Measurements from ENCODE around the gene SULT4A1.

Gene SULT4A1

GRCh38 chr22:43854786-43855271, 7.5 kb downstream of the SULT4A1 start:
- no peak for DNase-seq (ENCODE audit: low read depth)
- H3K4me3 ChIP-seq (ENCODE audit: low read length), result no peak overlapping the region
- TF ChIP-seq CTCF (conservative IDR thresholded peaks at IDR 0.05; ENCODE audit: low read length), result no peak

DNA sequence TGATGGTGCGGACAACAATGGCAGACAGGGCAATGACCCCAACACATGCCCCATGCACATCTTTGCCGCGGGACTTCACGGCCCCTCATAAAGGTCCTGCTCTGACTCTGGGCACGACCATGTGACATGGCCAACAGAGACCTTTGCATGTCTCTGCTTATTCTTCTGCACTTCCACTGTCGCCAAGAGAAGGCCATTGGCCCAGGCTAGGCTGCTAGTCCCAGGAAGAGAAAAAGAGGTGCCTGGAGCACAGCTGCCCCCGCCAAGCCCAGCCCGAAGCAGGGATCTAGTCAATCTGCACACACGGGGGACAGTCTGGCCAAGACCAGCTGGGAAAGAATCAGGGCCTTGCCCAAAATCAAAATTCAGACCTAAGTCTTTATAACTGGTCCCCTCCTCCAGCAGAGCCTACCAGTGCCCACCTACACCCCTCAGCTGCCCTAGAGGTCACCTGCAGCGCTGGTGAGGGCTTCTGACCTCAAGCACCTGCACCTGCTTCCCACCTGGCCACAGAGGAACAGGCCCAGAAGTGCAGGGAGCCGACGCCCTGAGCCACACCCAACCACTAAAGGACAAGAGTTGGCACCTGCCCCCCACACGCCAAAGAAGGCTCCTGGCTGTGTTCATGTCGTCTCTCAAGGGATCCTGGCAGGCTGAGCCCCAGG, 8.1 kb downstream of the SULT4A1 start:
- TF ChIP-seq CTCF (conservative IDR thresholded peaks at IDR 0.05; ENCODE audit: low read length), result no peak
- DNase-seq (ENCODE audit: low read depth), result no peak
- no peak overlapping the region for H3K4me3 ChIP-seq (ENCODE audit: low read length)

- no peak overlapping the region for H3K4me3 ChIP-seq (ENCODE audit: low read length)
- DNase-seq (ENCODE audit: low read depth), result no peak
- no peak for TF ChIP-seq CTCF (conservative IDR thresholded peaks at IDR 0.05; ENCODE audit: low read length)
Measured at GRCh38 chr22:43853328-43853931, 8.9 kb downstream of the SULT4A1 start.

DNA sequence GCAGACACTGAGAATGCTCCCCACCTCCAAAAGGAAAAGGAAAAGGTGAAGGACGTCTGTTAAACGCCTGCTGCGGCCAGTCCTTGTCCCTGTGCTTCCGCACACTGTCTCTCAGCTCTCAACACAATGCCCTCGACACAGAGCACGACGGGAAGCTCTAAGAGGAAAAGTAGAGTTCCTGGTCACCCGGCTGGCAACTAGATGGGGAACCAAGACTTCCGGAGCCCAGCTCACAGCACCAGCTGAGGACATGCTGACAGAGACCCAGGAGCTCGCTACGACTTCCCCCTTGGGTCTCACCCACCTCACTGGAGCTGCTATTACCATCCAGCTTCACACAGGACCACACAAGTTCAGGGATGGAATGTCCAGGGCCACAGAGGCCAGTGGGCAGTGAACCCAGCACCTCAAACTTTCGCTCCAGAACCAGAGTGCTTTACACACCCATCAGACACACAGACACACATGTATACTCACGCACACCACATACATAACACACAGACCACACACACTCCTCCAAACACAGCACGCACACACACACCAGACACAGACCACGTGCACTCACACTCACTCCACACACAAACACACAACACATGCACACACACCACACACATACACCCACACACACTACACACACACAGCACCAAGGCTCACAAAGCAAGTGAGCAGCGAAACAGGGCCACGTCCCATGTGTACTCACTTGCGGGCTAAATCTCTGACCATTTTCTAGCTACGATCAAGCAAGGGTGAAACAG, 9.6 kb downstream of the SULT4A1 start:
- DNase-seq (ENCODE audit: low read depth), result no peak
- no peak for TF ChIP-seq CTCF (conservative IDR thresholded peaks at IDR 0.05; ENCODE audit: low read length)
- no peak overlapping the region for H3K4me3 ChIP-seq (ENCODE audit: low read length)

- no peak for TF ChIP-seq CTCF (conservative IDR thresholded peaks at IDR 0.05; ENCODE audit: low read length)
- no peak for DNase-seq (ENCODE audit: low read depth)
- no peak overlapping the region for H3K4me3 ChIP-seq (ENCODE audit: low read length)
Measured at GRCh38 chr22:43851979-43852307, 10.4 kb downstream of the SULT4A1 start.

DNA sequence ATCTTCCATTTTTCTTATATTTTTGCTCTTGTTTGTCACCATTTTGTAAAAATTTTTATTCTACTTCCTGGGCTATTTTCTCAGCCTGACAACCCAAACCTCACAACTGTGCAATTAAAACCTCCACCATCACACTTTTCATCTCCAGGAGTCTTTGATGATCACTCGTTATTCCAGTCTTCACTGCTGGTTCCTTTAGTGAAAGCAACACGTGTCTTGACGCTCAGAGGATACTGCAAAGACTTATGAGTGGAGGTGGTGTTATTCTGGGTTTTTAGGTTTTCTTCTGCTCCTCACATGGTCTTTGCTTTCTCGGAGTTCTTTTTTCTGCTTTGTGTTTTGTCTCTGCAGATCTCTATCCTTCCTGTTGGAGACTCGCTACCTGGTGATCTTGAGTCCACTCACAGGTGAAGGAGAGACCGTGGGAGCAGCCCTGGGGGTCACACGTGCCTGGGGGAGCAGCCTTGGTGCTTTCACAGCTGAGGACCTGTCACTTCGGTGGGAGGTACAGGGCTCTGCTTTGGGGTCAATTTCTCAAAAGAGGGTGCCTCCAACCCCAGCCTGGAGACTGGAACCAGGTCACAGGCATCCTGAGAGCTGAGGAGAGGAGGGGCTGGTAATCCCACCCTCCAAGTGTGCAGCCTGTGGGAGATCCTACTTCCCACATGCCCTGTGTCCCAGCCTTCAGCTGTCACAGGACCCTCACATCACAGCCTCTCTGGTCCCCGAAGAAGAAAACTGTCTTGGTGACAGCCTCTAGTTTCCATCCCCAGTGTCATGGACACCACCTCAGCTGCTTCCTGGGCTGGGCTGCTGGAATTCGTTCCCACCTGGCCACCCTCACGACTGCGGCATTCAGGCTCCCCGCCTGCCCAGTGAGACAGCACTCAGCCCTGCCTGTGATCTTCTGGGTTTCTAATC, 11.0 kb downstream of the SULT4A1 start:
- no peak for DNase-seq (ENCODE audit: low read depth)
- TF ChIP-seq CTCF (conservative IDR thresholded peaks at IDR 0.05; ENCODE audit: low read length), result no peak
- no peak overlapping the region for H3K4me3 ChIP-seq (ENCODE audit: low read length)
